GM21619 (cell line): ENCODE results near the gene GNG7.
"Not testable (repeated sequence)": the region's sequence is repeated elsewhere in the genome, so short reads cannot be mapped to it uniquely, and the experiment has no call there.

Experiments
- ATAC-seq: cut with Tn5 transposase; IDR thresholded peaks from one replicate; pipeline ENCODE4 v1.9.1; 2021; ENCODE audit not compliant: unreplicated experiment

GNG7 gene

DNA sequence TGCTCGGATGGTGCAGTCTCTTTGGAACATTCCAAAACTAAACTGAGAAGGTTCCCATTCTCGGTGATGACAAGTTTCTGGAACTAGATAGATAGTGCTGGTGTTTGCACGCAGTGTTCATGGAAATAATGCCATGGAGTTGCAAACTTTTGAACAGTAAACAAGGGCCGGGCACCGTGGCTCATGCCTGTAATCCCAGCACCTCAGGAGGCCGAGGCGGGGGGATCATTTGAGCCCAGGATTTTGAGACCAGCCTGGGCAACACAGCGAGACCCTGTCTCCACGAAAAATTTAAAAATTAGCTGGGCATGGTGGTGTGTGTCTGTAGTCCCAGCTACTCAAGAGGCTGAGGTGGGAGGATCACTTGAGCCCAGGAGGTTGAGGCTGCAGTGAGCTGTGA, 95.7 kb downstream of the GNG7 start:
- not testable (repeated sequence) for ATAC-seq

DNA sequence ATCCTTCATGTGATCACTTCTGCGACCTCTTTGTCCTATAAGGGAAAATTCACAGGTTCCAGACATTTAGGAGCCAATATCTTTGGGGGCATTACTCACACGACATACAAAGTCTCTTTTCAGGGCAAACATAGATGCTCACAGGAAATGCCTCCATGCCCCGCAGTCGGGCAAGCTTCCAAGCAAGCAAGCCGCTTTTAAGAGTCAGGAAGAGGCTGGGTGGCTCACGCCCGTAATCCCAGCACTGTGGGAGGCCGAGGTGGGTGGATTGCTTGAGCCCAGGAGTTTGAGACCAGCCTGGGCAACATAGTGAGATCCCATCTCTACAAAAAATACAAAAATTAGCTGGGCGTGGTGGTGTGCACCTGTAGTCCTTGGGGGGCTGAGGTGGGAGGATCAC, 96.6 kb downstream of the GNG7 start:
- not testable (repeated sequence) for ATAC-seq

DNA sequence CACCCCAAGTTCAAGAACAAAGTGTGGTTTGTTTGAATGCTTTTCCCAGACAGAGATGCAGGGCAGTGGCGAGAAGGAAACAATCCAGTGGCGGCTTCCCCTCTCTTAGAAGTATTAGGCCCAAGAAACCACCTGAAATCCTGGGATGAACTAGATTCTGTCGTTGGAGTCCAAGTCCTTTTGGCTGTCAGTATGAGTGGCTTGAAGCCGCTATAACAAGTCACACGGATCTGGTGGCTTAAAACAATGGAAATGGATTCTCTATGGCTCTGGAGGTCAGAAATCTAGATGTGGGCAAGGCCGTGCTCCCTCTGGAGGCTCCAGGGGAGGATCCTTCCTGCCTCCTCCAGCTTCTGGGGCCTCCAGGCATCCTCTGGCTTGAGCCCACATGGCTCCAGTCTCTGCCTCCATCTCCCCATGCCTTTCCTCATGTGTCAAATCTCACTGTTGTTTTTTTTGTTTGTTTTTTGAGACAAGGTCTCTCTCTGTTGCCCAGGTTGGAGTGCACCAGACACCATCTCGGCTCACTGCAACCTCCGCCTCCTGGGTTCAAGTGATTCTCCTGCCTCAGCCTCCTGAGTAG, 97.7 kb downstream of the GNG7 start:
- no peak for ATAC-seq

DNA sequence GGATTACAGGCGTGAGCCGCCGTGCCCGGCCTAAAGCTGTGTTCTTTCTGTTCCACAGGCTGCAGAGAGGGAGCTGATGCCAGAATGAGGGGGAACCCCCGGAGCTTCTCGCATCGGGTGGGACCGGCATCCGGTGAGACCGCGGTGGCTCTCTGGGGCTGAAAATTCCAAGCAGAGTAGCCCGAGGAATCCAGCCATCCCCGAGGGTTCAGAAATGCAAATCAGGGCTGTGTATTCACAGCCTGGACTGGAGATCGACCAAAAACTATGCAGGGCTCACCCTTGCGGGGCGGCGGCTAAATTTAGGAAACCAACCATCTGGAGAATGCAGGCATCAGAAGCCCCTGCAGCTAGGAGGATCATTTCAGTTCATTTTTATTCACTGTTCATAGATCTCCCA, 99.2 kb downstream of the GNG7 start:
- ATAC-seq = no peak

DNA sequence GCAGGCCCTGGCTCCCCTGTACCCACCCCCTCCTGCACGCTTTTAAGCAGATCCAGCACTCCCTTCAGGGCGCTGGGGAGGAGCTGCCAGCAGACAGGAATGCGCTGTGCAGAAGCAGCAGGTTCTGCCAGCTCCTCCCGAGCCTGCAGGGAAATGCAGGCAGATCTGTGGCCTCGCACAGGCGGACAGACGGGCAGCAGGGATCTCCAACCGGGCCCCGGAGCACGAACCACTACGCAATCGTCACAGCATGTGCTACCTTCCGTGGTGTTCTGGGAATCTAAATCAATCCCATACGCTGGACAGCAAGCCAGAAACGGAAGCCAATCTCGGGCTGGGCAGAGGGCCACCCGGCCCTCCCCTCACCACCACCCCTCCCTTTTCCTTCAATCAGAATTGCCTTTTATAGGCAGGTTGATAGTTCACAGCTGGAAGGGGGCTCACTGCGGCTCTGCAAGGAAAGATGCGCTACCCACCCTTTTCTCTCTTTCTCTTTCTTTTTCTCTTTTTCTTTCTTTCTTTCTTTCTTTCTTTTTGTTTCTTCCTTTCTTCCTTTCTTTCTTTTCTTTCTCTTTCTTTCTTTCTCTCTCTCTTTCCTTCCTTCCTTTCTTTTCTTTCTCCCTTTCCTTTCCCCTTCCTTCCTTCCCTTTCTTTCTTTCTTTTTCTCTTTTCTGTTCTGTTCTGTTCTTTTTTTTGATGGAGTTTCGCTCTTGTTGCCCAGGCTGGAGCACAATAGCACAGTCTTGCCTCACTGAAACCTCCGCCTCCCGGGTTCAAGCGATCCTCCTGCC, 99.9 kb downstream of the GNG7 start:
- ATAC-seq = no peak

DNA sequence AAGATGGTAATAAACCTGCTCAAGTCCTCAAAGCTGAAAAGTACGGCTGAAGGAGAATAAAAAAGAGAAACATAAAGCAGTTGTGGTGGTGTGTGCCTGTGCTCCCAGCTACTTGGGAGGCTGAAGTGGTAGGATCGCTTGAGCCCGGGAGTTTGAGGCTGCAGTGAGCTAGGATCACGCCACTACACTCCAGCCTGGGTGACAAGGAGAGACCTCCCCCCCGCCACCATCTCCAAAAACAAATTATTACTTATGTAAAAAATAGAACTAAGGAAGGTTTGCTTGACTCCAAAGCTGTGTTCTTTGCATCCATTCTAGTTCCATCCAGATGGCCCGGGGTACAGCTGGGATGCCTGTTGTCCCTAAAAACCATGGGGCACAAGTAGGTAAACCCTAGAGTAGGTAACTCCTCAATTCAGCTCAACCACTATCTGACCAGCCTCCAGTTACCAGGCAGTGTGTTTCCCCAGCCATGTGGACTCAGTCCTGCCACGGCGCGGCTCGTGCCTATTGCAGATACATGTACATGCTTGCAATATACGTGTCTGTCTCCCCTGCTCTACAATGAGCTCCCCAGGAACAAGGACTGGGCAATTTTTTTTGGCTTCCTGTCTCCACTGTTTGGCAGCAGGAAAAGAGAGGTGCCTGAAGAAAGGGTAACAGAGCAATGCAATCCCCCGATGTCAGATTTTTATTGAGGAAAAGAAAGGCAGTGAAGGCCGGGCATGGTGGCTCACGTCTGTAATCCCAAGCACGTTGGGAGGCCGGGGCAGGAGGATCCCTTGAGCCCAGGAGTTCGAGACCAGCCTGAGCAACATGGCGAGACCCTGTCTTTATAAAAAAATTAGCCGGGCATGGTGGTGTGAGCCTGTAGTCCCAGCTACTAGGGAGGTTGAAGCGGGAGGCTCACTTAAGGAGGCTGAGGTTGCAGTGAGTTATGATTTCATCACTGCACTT, 101.3 kb downstream of the GNG7 start:
- ATAC-seq = no peak

DNA sequence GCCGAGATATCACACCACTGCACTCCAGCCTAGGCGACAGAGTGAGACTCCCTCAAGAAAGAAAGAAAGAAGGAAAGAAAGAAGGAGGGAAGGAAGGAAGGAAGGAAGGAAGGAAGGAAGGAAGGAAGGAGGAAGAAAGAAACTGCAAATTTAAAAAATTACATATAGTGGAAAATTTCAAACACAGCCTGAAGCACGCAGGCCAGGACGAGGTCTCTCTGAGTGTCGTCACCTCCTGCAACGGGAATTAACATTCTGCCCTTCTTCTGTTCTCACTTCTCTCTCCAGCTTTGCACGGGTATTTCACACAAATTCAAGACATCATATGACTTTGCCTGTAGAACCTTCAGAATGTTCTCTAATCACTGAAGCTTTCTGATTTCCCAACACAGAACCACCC, 108.2 kb downstream of the GNG7 start:
- no peak for ATAC-seq

DNA sequence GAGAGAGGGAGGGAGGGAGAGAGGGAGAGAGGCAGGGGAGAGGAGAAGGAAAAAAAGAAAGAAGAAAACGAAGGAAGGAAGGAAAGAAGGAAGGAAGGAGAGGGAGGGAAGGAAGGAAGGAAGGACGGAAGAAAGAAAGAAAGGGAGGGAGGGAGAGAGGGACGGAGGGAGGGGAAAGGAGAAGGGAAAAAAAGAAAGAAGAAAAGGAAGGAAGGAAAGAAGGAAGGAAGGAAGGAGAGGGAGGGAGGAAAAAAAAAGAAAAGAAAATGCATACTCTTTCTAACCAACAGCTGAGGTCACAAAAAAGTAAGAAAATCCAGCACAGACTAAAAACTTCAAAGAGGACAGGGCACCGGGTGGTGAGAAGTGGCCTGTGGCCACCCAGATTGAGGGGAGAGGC, 109.7 kb downstream of the GNG7 start:
- no peak for ATAC-seq

DNA sequence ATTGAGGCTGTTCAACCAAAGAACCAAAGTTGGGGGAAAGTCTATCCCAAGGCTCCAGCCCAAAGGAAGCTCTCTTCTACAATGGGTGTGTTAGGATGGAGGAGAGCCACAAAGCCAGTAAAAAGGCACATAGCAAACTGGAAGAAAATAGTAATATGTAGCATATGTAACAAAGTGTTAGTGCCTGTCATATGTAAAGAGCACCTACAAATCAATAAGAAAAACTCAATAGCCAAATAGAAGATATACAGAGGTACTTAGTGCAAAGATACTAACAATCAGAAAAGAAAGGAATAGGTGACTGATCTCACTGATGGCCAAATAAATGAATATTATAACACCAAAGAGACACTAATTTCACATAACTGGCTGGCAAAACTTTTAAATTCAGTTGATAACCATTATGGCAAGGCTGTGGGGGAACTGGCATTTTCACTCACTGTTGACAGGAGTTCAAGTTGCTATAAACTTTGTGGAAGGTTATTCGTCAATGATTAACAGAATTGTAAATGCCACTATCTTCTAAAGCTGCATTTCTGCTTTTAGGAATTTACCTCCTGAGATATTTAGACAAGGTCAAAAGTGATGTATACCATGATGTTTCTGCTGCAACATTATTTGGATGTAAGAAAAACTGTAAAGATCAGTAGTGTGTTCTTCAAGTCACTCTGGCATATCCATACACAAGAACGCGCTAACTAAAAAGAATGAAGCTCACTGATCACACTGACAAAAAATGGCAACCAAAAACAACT, 110.8 kb downstream of the GNG7 start:
- ATAC-seq = no peak

DNA sequence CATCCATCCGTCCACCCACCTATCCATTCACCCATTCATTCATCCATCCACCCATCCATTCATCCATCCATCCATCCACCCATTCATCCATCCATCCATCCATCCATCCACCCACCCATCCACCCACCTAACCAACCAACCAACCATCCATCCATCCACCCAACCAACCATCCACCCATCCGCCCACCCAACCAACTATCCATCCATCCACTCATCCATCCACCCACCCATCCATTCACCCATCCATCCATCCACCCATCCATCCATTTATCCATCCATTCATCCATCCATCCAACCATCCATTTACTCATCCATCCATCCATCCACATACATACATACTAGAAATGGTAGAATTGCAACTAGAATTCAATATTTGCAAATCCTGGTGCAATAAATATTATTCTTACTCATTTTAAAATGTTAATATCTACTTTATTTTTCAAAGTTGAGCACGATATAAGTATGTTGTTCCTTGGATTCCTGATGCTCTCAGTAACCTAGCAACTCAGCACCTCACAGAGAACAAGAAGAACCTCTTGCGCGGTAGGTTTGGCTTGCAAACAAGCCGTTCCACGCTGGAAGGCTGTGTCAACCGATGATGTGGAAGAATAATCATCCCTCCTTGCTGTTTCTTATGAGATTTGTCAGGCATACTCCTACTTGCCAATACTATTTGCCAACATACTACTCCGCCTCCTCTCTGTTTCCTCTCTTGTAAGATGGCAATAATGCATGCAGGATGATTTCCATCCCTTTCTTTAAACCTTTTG, 111.7 kb downstream of the GNG7 start:
- ATAC-seq = no peak

DNA sequence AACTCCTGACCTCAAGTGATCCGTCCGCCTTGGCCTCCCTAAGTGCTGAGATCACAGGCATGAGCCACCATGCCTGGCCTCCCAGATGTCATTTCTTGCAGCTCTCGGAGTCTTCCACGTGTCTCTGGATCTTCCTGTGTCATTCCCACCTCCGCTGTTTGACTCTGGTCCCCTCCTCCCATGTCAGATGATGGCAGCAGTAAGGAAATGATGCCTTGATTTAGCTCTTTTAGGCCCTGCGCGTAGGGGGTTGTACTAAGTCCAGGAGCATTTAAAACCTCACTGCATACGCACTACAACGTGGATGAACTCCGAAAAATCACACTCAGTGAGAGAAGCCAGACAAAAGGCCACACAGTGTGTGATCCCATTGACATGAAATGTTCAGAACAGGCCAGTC, 113.1 kb downstream of the GNG7 start:
- ATAC-seq = no peak

DNA sequence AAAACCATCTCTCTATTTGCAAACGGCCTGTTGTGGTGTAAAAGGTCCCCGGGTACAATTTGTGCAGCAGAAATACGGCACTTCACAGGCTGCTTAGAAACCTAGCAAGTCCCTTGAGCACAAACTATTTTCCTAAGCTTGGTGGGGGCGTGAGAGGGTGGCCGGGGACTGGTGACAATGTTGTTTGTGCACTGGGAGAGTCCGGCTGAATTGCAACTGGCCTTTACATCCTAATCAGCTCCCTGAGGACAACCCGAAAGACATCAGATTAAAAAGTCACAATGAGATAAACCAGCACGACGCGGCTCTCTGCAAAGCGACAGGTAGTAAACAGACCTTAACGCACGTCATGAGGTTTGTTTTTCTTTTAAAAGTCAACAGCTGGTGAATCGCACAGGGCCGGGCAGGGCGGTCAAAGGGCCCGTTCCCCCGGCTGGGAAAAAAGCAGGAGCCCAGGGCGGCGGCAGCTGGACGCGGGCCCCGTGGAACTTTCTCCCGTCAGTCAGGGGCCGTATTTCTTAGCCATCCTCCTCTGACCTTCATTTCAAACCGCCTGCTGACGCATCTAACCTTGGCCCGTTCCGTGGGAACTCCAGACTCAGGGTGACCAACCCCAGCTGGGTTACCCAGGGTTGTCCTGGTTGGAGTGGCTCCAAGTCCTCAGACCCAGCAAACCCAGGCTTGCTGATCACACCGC, 114.3 kb downstream of the GNG7 start:
- ATAC-seq = no peak

DNA sequence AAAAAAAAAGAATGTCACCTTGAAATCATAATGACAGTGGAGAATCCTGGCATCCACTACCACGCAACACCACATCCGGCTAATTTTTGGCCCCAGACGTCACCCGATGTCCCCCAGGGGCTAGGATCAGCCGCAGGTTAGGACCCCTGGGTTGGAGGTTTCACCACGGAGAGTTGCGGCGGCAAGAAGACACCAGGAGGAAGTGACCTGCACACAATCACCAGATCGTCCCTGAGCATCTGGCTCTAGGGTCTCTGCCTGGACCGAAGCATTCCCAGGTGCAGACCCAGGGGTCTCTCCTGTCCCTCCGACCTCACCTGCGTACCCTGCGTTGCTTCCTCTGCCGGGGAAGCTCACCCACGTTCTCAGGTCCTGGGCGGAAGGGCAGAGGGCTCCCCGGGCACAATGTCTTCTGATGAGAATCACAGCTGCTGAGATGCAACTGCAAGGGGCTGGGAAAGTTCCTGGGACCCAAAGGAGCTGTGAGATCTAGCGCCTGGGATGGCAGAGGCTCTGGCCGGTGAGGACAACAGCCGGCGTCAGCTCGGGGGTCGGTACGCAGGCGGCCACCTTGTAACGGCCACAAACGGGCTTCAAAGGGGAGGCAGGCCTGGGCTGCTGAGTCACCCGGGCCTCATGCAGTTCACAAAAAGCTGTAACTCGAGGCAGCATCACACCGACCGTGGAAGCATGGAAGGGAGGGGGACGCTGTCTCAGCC, 115.3 kb downstream of the GNG7 start:
- no peak for ATAC-seq

DNA sequence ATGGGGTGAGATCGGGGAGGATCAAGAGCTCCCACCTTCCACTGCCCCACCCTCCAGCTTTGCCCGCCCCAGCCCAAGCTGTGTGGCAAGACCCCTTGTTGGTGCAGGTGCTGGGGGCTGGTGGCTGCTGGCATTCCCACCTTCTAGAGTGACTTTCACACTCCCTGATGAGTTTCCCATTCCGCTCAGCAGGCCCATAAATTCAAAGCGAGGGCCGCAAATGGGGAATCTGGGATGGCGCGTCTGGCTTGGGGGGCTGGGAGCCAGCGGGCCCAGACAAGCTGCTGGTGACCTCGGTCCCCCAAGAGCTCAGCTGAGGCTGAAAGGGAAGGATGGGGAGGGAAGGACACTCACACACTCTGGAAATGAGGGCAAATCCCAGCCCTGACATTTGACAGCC, 116.3 kb downstream of the GNG7 start:
- no peak for ATAC-seq

DNA sequence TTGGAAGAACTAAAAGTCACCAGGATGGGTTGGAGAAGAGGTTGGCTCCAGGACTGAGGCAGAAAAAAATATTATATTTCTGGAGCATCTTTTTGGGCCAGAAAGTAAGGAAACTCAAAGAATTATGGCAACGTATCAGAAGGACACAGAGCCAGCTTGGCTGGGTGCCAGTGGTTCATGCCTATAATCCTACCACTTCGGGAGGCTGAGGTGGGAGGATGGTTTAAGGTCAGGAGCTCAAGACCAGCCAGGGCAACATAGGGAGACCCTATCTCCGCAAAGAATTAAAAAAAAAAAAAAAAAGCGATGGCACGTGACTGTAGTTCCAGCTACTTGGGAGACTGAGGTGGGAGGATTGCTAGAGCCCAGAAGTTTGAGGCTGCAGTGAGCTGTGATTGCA, 118.5 kb downstream of the GNG7 start:
- no peak for ATAC-seq

DNA sequence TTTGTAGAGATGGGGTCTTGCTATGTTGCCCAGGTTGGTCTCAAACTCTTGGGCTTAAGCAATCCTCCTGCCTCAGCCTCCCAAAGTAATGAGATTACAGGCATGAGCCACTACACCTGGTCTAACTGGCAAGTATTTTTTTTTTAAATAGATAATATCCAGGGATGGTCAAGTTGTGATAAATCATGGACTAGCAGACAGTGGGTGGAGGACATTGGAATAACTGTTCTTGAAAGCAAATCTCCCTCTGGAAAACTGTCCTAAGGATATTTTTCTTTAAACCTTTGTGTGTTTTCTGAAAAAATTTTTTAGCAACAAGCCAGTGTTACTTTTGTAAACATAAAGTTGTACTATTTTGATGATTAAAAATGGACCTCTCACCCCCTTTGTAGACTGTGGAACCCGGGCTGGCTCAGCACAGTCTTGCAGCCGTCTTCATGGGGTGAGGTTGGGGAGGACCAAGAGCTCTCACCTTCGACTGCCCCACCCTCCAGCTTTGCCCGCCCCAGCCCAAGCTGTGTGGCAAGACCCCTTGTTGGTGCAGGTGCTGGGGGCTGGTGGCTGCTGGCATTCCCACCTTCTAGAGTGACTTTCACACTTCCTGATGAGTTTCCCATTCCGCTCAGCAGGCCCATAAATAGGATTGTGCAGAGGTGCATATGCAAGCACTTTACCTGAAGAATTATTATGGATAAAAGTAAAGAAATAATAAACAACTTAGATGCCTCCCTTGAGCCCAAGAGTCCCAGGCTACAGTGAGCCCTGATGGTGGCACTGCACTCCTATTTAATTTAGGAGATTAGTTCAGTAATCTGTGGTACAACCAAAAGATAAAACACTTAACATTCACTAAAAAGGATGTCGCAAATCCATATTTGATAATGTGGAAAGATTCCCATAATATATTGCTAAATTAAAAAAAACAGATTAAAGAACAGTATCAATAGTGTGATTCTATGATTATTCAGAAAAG, 119.2 kb downstream of the GNG7 start:
- ATAC-seq = no peak

DNA sequence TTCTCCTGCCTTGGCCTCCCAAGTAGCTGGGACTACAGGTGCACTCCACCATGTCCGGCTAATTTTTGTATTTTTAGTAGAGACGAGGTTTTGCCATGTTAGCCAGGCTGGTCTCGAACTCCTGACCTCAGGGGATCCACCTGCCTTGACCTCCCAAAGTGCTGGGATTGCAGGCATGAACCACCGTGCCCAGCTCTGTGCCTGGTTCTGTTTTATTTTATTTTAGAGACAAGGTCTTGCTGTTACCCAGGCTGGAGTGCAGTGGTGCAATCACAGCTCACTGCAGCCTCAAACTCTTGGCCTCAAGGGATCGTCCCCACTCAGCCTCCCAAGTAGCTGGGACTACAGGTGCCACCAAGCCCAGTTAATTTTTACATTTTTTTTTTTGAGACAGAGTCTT, 122.1 kb downstream of the GNG7 start:
- ATAC-seq = not testable (repeated sequence)
